ENCODE measurements around the gene ADAMTSL3. TPM values are rescaled to one million over a fixed set of nuclear protein-coding genes. Genes with fewer than 3 reads are reported as not detected.
"Not testable (repeated sequence)": the region's sequence is repeated elsewhere in the genome, so short reads cannot be mapped to it uniquely, and the experiment has no call there.

Gene ADAMTSL3
- total RNA-seq, 1 donor from 2014 or later, result 0.07 TPM

GRCh38 chr15:84049480-84049879, 395.6 kb downstream of the ADAMTSL3 start:
- H3K27ac Mint-ChIP-seq; DNase-seq (ENCODE audit: low spot score); H3K27me3 Mint-ChIP-seq (ENCODE audit: low read depth); H3K4me3 Mint-ChIP-seq (ENCODE audit: low read depth); H3K36me3 Mint-ChIP-seq (ENCODE audit: low read depth); H3K4me1 Mint-ChIP-seq (ENCODE audit: low read depth); intact Hi-C loops (cut with micrococcal nuclease): not testable (repeated sequence)
- peaks cover 15% of the 10 kb centered on the region for H3K9me3 Mint-ChIP-seq

DNA sequence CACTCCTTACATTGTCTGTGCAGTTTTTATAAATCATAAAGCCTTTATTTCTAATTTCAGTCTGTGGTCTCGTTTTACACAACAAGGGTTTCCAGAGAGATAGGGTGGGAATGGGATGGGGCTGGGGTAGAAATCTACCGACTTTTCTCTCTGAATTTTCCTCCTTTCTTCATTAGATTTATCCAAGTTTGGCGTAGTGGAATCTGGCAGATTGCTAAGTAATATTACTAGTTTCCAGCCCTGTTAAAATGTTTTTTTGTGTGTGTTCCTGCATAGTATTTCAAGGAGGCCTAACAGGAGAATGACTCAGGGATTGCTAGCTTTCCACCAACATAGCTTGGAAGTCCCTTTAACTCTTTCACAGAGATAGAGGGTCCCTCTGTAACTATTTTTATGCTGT, 396.2 kb downstream of the ADAMTSL3 start:
- no peak overlapping the region for H3K4me3 Mint-ChIP-seq (ENCODE audit: low read depth)
- no peaks in the 10 kb centered on the region for H3K4me1 Mint-ChIP-seq (ENCODE audit: low read depth)
- intact Hi-C loops (cut with micrococcal nuclease), result no loop called here
- no peak overlapping the region for H3K27ac Mint-ChIP-seq
- peaks cover 15% of the 10 kb centered on the region for H3K9me3 Mint-ChIP-seq
- DNase-seq (ENCODE audit: low spot score), result no peak
- no peaks in the 10 kb centered on the region for H3K27me3 Mint-ChIP-seq (ENCODE audit: low read depth)
- no peaks in the 10 kb centered on the region for H3K36me3 Mint-ChIP-seq (ENCODE audit: low read depth)

GRCh38 chr15:84051146-84051545, 397.2 kb downstream of the ADAMTSL3 start:
- H3K27ac Mint-ChIP-seq; DNase-seq (ENCODE audit: low spot score); H3K36me3 Mint-ChIP-seq (ENCODE audit: low read depth); H3K4me1 Mint-ChIP-seq (ENCODE audit: low read depth); H3K4me3 Mint-ChIP-seq (ENCODE audit: low read depth); intact Hi-C loops (cut with micrococcal nuclease); H3K27me3 Mint-ChIP-seq (ENCODE audit: low read depth): not testable (repeated sequence)
- peaks cover 12% of the 10 kb centered on the region for H3K9me3 Mint-ChIP-seq

GRCh38 chr15:84054544-84054943, 400.6 kb downstream of the ADAMTSL3 start:
- DNase-seq (ENCODE audit: low spot score); H3K4me1 Mint-ChIP-seq (ENCODE audit: low read depth); H3K27me3 Mint-ChIP-seq (ENCODE audit: low read depth); H3K9me3 Mint-ChIP-seq; H3K27ac Mint-ChIP-seq; intact Hi-C loops (cut with micrococcal nuclease); H3K4me3 Mint-ChIP-seq (ENCODE audit: low read depth); H3K36me3 Mint-ChIP-seq (ENCODE audit: low read depth): not testable (repeated sequence)

- Mint-ChIP-seq H3K36me3 (ENCODE audit: low read depth) (no peaks in the 10 kb centered on the region), H3K27ac (no peak overlapping the region), H3K4me3 (ENCODE audit: low read depth) (no peak overlapping the region), H3K4me1 (ENCODE audit: low read depth) (no peaks in the 10 kb centered on the region), H3K9me3 (peaks cover 8% of the 10 kb centered on the region), H3K27me3 (ENCODE audit: low read depth) (no peaks in the 10 kb centered on the region)
- DNase-seq (ENCODE audit: low spot score), result no peak
- intact Hi-C loops (cut with micrococcal nuclease), result no loop called here
These were observed 403.9 kb downstream of the ADAMTSL3 start for GRCh38 chr15:84057714-84058331.

DNA sequence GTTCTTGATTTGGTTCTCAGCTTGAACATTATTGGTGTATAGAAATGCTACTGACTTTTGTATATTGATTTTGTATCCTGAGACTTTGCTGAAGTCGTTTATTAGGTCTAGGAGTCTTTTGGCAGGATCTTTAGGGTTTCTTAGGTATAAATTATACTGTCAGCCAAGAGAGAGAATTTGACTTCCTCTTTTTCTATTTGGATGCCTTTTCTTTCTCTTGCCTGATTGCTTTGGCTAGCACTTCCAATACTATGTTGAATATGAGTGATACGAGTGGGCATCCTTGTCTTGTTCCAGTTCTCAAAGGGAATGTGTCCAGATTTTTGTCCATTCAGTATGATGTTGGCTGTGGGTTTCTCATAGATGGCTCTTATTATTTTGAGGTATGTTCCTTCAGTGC, 409.8 kb downstream of the ADAMTSL3 start:
- H3K27ac Mint-ChIP-seq, result not testable (repeated sequence)

GRCh38 chr15:84068674-84069073, 414.8 kb downstream of the ADAMTSL3 start:
- intact Hi-C loops (cut with micrococcal nuclease); H3K4me3 Mint-ChIP-seq (ENCODE audit: low read depth); H3K27me3 Mint-ChIP-seq (ENCODE audit: low read depth); H3K4me1 Mint-ChIP-seq (ENCODE audit: low read depth); H3K36me3 Mint-ChIP-seq (ENCODE audit: low read depth); H3K27ac Mint-ChIP-seq; DNase-seq (ENCODE audit: low spot score): not testable (repeated sequence)
- H3K9me3 Mint-ChIP-seq, result peaks cover 14% of the 10 kb centered on the region

More for the DNA sequence above, 409.8 kb downstream of the ADAMTSL3 start:
- H3K27me3 Mint-ChIP-seq (ENCODE audit: low read depth); H3K4me1 Mint-ChIP-seq (ENCODE audit: low read depth); DNase-seq (ENCODE audit: low spot score); H3K36me3 Mint-ChIP-seq (ENCODE audit: low read depth); H3K4me3 Mint-ChIP-seq (ENCODE audit: low read depth); intact Hi-C loops (cut with micrococcal nuclease): not testable (repeated sequence)
- peaks cover 22% of the 10 kb centered on the region for H3K9me3 Mint-ChIP-seq

GRCh38 chr15:84078038-84078437, 424.1 kb downstream of the ADAMTSL3 start:
- H3K9me3 Mint-ChIP-seq; intact Hi-C loops (cut with micrococcal nuclease); DNase-seq (ENCODE audit: low spot score); H3K4me3 Mint-ChIP-seq (ENCODE audit: low read depth); H3K27ac Mint-ChIP-seq; H3K36me3 Mint-ChIP-seq (ENCODE audit: low read depth): not testable (repeated sequence)
- H3K4me1 Mint-ChIP-seq (ENCODE audit: low read depth), result peaks cover 11% of the 10 kb centered on the region
- peaks cover 45% of the 10 kb centered on the region for H3K27me3 Mint-ChIP-seq (ENCODE audit: low read depth)

- Mint-ChIP-seq H3K27me3 (ENCODE audit: low read depth) (peaks cover 42% of the 10 kb centered on the region), H3K4me1 (ENCODE audit: low read depth) (peaks cover 11% of the 10 kb centered on the region)
These were observed 425.5 kb downstream of the ADAMTSL3 start for GRCh38 chr15:84079325-84079884.

GRCh38 chr15:84079885-84080777, 426.2 kb downstream of the ADAMTSL3 start:
- peak overlapping the region; percentile 80 for H3K4me3 Mint-ChIP-seq (ENCODE audit: low read depth)
- DNase-seq (ENCODE audit: low spot score), result peak; percentile 53
- no peak overlapping the region for H3K27ac Mint-ChIP-seq
- intact Hi-C loops (cut with micrococcal nuclease), result no loop called here
- no peaks in the 10 kb centered on the region for H3K36me3 Mint-ChIP-seq (ENCODE audit: low read depth)
- H3K4me1 Mint-ChIP-seq (ENCODE audit: low read depth), result peaks cover 11% of the 10 kb centered on the region
- peaks cover 37% of the 10 kb centered on the region for H3K27me3 Mint-ChIP-seq (ENCODE audit: low read depth)
- H3K9me3 Mint-ChIP-seq, result no peaks in the 10 kb centered on the region

More at GRCh38 chr15:84079325-84079884, 425.5 kb downstream of the ADAMTSL3 start:
- H3K27ac Mint-ChIP-seq; DNase-seq (ENCODE audit: low spot score); H3K9me3 Mint-ChIP-seq; H3K36me3 Mint-ChIP-seq (ENCODE audit: low read depth); intact Hi-C loops (cut with micrococcal nuclease): not testable (repeated sequence)
- peak overlapping the region; percentile 80 for H3K4me3 Mint-ChIP-seq (ENCODE audit: low read depth)

DNA sequence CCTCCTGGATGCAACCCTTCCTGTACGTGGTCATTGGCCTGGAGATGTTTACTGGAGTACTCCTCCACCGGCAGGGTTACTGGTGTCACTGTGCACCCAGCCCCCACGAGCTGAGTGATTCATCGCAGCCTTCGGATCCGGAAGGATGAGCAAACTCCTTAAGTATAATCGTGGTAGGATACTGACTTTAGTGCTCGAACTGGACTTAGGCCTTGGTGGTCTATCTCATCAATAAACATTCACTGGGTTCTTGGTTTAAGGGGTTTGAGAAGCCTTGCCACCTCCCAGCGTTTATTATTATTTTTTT, 426.8 kb downstream of the ADAMTSL3 start:
- H3K27ac Mint-ChIP-seq; intact Hi-C loops (cut with micrococcal nuclease); DNase-seq (ENCODE audit: low spot score); H3K9me3 Mint-ChIP-seq; H3K36me3 Mint-ChIP-seq (ENCODE audit: low read depth): not testable (repeated sequence)
- peaks cover 37% of the 10 kb centered on the region for H3K27me3 Mint-ChIP-seq (ENCODE audit: low read depth)
- peaks cover 11% of the 10 kb centered on the region for H3K4me1 Mint-ChIP-seq (ENCODE audit: low read depth)
- peak overlapping the region; percentile 80 for H3K4me3 Mint-ChIP-seq (ENCODE audit: low read depth)

GRCh38 chr15:84081391-84082168, 427.7 kb downstream of the ADAMTSL3 start:
- no peak overlapping the region for H3K4me3 Mint-ChIP-seq (ENCODE audit: low read depth)
- H3K4me1 Mint-ChIP-seq (ENCODE audit: low read depth), result peaks cover 11% of the 10 kb centered on the region
- H3K27ac Mint-ChIP-seq, result no peak overlapping the region
- H3K27me3 Mint-ChIP-seq (ENCODE audit: low read depth), result peaks cover 34% of the 10 kb centered on the region
- no peak for DNase-seq (ENCODE audit: low spot score)
- H3K36me3 Mint-ChIP-seq (ENCODE audit: low read depth), result no peaks in the 10 kb centered on the region
- intact Hi-C loops (cut with micrococcal nuclease), result no loop called here
- no peaks in the 10 kb centered on the region for H3K9me3 Mint-ChIP-seq

All from activated T-helper 2 cell treated with anti-CD3 and anti-CD28 coated beads, Interferon-gamma antibody, Interleukin-2, Interleukin-4, amounts not matched to agents 10 μg/mL and 5 μg/mL and 100 μg/mL, durations not matched to agents 14 hours and 24 hours and 36 hours (primary cell).